ENCODE data around the gene MGLL. TPM values are rescaled to one million over a fixed set of nuclear protein-coding genes. Genes with fewer than 3 reads are reported as not detected.

The MGLL gene
- total RNA-seq, 2 experiments from 2014 or later = 19.2 to 21.6 TPM

DNA sequence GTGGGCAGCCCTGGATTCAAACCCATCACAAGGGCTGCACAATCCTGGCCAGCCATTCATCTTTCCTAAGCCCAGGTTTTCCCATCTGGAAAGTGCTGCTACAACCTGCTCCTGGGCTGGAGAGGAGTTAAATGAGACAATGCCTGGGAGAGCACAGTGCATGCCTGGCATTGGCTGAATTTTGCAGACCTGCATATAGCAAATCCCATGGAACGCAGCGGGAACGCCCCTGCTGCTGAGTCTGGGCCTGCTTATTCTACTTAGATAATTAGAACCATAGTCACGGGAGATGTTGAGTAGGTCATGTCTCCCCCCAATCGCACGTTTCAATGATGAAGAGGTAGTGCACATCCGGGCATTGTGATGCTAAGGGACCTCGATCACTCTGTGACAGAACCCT is 102.9 kb downstream of the MGLL start:
- Histone ChIP-seq H3K79me2 (ENCODE audit: insufficient read depth, low read depth, low read length) (no peaks in the 10 kb centered on the region), H3K36me3 (ENCODE audit: insufficient read depth, low read length) (peaks cover 61% of the 10 kb centered on the region)

GRCh38 chr3:127718916-127719290 is 103.4 kb downstream of the MGLL start:
- TF ChIP-seq CTCF (conservative IDR thresholded peaks at IDR 0.05; ENCODE audit: low read length) = no peak
- no peak for TF ChIP-seq EZH2phosphoT487 (IDR thresholded peaks at IDR 0.05; ENCODE audit: borderline replicate concordance, low read depth, low read length)
- Histone ChIP-seq H3K36me3 (ENCODE audit: insufficient read depth, low read length) (peaks cover 60% of the 10 kb centered on the region), H3K4me2 (ENCODE audit: low read length) (no peak overlapping the region), H3K27ac (ENCODE audit: low read depth, low read length, poor library complexity, severe bottlenecking) (no peak overlapping the region), H2AFZ (ENCODE audit: low read length) (no peak overlapping the region), H3K9me2 (ENCODE audit: insufficient read depth, low read length) (no peaks in the 10 kb centered on the region), H3K79me2 (ENCODE audit: insufficient read depth, low read depth, low read length) (no peaks in the 10 kb centered on the region), H3K9me3 (ENCODE audit: low read length) (no peaks in the 10 kb centered on the region), H3K4me1 (ENCODE audit: insufficient read depth, low read length, poor library complexity, severe bottlenecking) (no peaks in the 10 kb centered on the region), H4K20me1 (ENCODE audit: insufficient read depth, low read length) (no peaks in the 10 kb centered on the region), H3K4me3 (ENCODE audit: low read depth, low read length, poor library complexity, severe bottlenecking) (no peak overlapping the region)
- DNase-seq (ENCODE audit: low spot score) = no peak
- ChIA-PET POLR2A (no interaction called here), CTCF (ENCODE audit: unreplicated experiment) (no interaction called here)
- BruUV-seq (replicated peaks) = no TSS peak
- intact Hi-C loops (cut with micrococcal nuclease; ENCODE audit: unreplicated experiment) = no loop called here

More for the DNA sequence above, 102.9 kb downstream of the MGLL start:
- no peak overlapping the region for H2AFZ ChIP-seq (ENCODE audit: low read length)
- H4K20me1 ChIP-seq (ENCODE audit: insufficient read depth, low read length) = no peaks in the 10 kb centered on the region
- no peak for DNase-seq (ENCODE audit: low spot score)
- POLR2A ChIA-PET = no interaction called here
- H3K9me2 ChIP-seq (ENCODE audit: insufficient read depth, low read length) = no peaks in the 10 kb centered on the region
- no peak overlapping the region for H3K4me3 ChIP-seq (ENCODE audit: low read depth, low read length, poor library complexity, severe bottlenecking)
- H3K4me2 ChIP-seq (ENCODE audit: low read length) = no peak overlapping the region
- CTCF ChIA-PET (ENCODE audit: unreplicated experiment) = no interaction called here
- intact Hi-C loops (cut with micrococcal nuclease; ENCODE audit: unreplicated experiment) = no loop called here
- TF ChIP-seq CTCF (conservative IDR thresholded peaks at IDR 0.05; ENCODE audit: low read length) = no peak
- TF ChIP-seq EZH2phosphoT487 (IDR thresholded peaks at IDR 0.05; ENCODE audit: borderline replicate concordance, low read depth, low read length) = no peak
- no peak overlapping the region for H3K27ac ChIP-seq (ENCODE audit: low read depth, low read length, poor library complexity, severe bottlenecking)
- no TSS peak for BruUV-seq (replicated peaks)
- no peaks in the 10 kb centered on the region for H3K4me1 ChIP-seq (ENCODE audit: insufficient read depth, low read length, poor library complexity, severe bottlenecking)
- no peaks in the 10 kb centered on the region for H3K9me3 ChIP-seq (ENCODE audit: low read length)

DNA sequence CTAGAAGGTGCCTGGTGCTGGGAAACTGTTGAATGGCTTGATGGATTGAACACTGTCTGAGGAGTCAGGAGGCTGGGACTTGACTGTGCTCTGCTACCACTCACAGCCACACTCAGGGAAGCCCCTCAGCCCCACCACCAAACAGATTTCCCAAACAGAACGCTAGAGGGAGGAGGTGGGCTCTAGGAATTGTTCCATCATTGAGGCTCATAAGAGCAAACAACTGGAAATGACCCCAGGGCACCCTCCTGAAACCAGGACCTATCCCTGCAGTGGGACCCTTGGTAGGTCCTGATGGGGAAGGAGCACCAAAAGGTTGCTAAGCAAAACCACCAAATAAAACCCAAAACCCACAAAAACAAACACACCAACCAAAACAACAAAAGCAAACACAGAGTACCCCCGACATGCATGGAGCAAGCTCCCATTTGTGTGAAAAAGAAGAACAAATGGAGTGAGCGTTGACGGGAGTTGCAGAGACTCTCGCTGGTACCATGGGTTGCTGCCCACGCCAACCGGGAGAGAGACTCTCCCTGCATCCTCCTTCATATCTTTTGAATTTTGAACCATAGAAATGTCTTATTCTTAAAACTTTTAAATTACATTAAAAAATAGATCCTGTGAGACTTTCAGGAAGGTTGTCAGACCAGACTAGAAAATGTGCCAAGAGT is 103.9 kb downstream of the MGLL start:
- no peaks in the 10 kb centered on the region for H4K20me1 ChIP-seq (ENCODE audit: insufficient read depth, low read length)
- no peaks in the 10 kb centered on the region for H3K9me2 ChIP-seq (ENCODE audit: insufficient read depth, low read length)
- BruUV-seq (replicated peaks) = no TSS peak
- H3K4me3 ChIP-seq (ENCODE audit: low read depth, low read length, poor library complexity, severe bottlenecking) = no peak overlapping the region
- DNase-seq (ENCODE audit: low spot score) = no peak
- no peak overlapping the region for H3K27ac ChIP-seq (ENCODE audit: low read depth, low read length, poor library complexity, severe bottlenecking)
- no peak overlapping the region for H2AFZ ChIP-seq (ENCODE audit: low read length)
- H3K9me3 ChIP-seq (ENCODE audit: low read length) = no peaks in the 10 kb centered on the region
- ChIA-PET CTCF (ENCODE audit: unreplicated experiment) (no interaction called here), POLR2A (interaction anchor here (0.6 kb wide), 1 partner anchor 119 kb away, joined by 3 read pairs; no protein-coding TSS in a partner anchor)
- H3K4me2 ChIP-seq (ENCODE audit: low read length) = no peak overlapping the region
- intact Hi-C loops (cut with micrococcal nuclease; ENCODE audit: unreplicated experiment) = no loop called here
- no peaks in the 10 kb centered on the region for H3K4me1 ChIP-seq (ENCODE audit: insufficient read depth, low read length, poor library complexity, severe bottlenecking)
- TF ChIP-seq CTCF (conservative IDR thresholded peaks at IDR 0.05; ENCODE audit: low read length) = no peak
- peaks cover 58% of the 10 kb centered on the region for H3K36me3 ChIP-seq (ENCODE audit: insufficient read depth, low read length)
- H3K79me2 ChIP-seq (ENCODE audit: insufficient read depth, low read depth, low read length) = no peaks in the 10 kb centered on the region

All from OCI-LY7 (cell line).